LNCaP clone FGC (cell line): Measurements from ENCODE around the gene OSBPL2.

Source experiments
- DNase-seq: peaks from one replicate; pipeline ENCODE4 v3.0.0-alpha.2; 2011; ENCODE audit warnings: low read depth
- H3K4me3 ChIP-seq: 2 replicates; pipeline ENCODE4 v1.5.1; 2011; ENCODE audit warnings: mild to moderate bottlenecking, low read depth, low read length, control low read depth
- TF ChIP-seq, protein P1 (sequence below): IDR thresholded peaks from 2 replicates; pipeline ENCODE4 v1.5.1; 2012; ENCODE audit warnings: mild to moderate bottlenecking; ENCODE audit not compliant: control insufficient read depth, insufficient read depth; ENCODE audit errors: extremely low read depth

The OSBPL2 gene

GRCh38 chr20:62337558-62338293 is 99.4 kb downstream of the OSBPL2 start:
- DNase-seq, result no peak
- TF ChIP-seq, protein P1, sequence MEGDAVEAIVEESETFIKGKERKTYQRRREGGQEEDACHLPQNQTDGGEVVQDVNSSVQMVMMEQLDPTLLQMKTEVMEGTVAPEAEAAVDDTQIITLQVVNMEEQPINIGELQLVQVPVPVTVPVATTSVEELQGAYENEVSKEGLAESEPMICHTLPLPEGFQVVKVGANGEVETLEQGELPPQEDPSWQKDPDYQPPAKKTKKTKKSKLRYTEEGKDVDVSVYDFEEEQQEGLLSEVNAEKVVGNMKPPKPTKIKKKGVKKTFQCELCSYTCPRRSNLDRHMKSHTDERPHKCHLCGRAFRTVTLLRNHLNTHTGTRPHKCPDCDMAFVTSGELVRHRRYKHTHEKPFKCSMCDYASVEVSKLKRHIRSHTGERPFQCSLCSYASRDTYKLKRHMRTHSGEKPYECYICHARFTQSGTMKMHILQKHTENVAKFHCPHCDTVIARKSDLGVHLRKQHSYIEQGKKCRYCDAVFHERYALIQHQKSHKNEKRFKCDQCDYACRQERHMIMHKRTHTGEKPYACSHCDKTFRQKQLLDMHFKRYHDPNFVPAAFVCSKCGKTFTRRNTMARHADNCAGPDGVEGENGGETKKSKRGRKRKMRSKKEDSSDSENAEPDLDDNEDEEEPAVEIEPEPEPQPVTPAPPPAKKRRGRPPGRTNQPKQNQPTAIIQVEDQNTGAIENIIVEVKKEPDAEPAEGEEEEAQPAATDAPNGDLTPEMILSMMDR, result no peak
- H3K4me3 ChIP-seq, result no peak overlapping the region

- DNase-seq, result no peak
- H3K4me3 ChIP-seq, result no peak overlapping the region
- TF ChIP-seq, protein P1, result no peak
Observed at GRCh38 chr20:62338294-62338620, 99.9 kb downstream of the OSBPL2 start.

- DNase-seq, result no peak
- TF ChIP-seq, protein P1, result no peak
- H3K4me3 ChIP-seq, result no peak overlapping the region
Observed at GRCh38 chr20:62339647-62340062, 101.3 kb downstream of the OSBPL2 start.

GRCh38 chr20:62342910-62343309 is 104.6 kb downstream of the OSBPL2 start:
- DNase-seq, result no peak
- TF ChIP-seq, protein P1, result no peak
- H3K4me3 ChIP-seq, result no peak overlapping the region

DNA sequence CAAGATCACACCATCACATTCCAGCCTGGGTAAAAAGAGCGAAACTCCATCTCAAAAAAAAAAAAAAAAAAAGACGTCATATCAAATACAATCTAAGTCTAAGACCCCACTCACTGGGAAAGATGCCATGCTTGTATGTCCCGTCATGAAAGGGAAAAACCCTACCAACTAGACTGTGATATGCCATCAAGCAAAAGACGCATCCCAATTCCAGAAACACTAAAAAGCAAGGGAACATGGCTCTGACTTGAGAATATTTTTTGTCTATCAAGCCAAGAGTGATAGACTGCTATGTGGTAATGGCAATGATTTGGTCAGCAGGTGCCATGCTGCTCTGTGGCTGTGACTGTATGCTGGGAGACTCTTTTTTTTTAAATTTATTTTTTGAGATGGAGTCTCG is 105.8 kb downstream of the OSBPL2 start:
- H3K4me3 ChIP-seq, result no peak overlapping the region
- TF ChIP-seq, protein P1, result no peak
- no peak for DNase-seq

DNA sequence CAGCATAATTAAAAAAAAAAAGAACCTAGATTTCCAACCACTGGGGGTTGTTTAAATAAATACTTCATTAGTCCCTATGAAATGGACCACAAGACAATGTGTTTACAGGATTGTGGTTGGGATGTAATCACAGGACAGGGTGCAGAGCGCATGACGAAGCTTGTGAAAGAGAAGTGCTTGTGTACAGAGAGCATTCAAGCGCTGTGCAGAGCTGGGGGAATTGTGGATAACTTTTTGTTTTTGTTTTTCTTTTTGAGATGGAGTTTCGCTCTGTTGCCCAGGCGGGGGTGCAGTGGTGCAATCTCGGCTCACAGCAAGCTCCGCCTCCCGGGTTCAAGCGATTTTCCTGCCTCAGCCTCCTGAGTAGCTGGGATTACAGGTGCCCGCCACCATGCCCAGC is 106.5 kb downstream of the OSBPL2 start:
- no peak overlapping the region for H3K4me3 ChIP-seq
- DNase-seq, result no peak
- TF ChIP-seq, protein P1, result no peak
